Tibial nerve (tissue), 3 donors: ENCODE measurements around the gene ATP13A2.

ENCODE experiments used
- EP300 ChIP-seq, 2 donors: sonication (generic); formaldehyde crosslinking; IDR thresholded peaks; one replicate each; pipeline ENCODE4 v1.6.1; 2017; ENCODE audit warnings: antibody characterized with exemption in 2 of 2, mild to moderate bottlenecking in 1 of 2
- POLR2A ChIP-seq, 2 donors: fragments of 450-650 bp; IDR thresholded peaks; one replicate each; pipeline ENCODE4 v1.6.1; 2017; ENCODE audit warnings: antibody characterized with exemption in 2 of 2, mild to moderate bottlenecking in 2 of 2, moderate library complexity in 2 of 2

- TF ChIP-seq EP300 (IDR thresholded peaks at IDR 0.05) (no peak), POLR2A (IDR thresholded peaks at IDR 0.05) (no peak)
Observed at GRCh38 chr1:16968372-16968771, 43.4 kb downstream of the ATP13A2 start.
